H1 (cell line): Measurements from ENCODE around the gene RIT2.

Experiments used
- ATF2 ChIP-seq: IDR thresholded peaks from 2 replicates; pipeline ENCODE4 v1.6.1; 2012; ENCODE audit warnings: low read length, inconsistent platforms
- CEBPB ChIP-seq: IDR thresholded peaks from 2 replicates; pipeline ENCODE4 v1.6.1; 2012; ENCODE audit warnings: low read depth, low read length
- CREB1 ChIP-seq: IDR thresholded peaks from 2 replicates; pipeline ENCODE4 v1.6.1; 2012; ENCODE audit warnings: inconsistent platforms
- CTCF ChIP-seq, 3 experiments: IDR thresholded peaks; 1 replicate in 2 of 3; 2 replicates in 1 of 3; pipeline versions ENCODE4 v1.5.1 to v1.6.1; 2011; ENCODE audit warnings: low read length in 3 of 3, mild to moderate bottlenecking in 3 of 3, inconsistent platforms in 2 of 3, low read depth in 1 of 3, moderate library complexity in 1 of 3; ENCODE audit not compliant: insufficient read depth in 1 of 3; ENCODE audit errors: control extremely low read depth in 1 of 3
- EP300 ChIP-seq, 2 experiments: IDR thresholded peaks; 1 replicate in 1 of 2; 2 replicates in 1 of 2; pipeline ENCODE4 v1.6.1; 2011 to 2012; ENCODE audit warnings: low read depth in 2 of 2, low read length in 2 of 2, mild to moderate bottlenecking in 2 of 2, borderline replicate concordance in 1 of 2, inconsistent platforms in 1 of 2, moderate library complexity in 1 of 2
- NRF1 ChIP-seq: IDR thresholded peaks from 2 replicates; pipeline ENCODE4 v1.6.1; 2011; ENCODE audit warnings: mild to moderate bottlenecking, low read depth, low read length, improper control_type of control experiment
- PHF8 ChIP-seq: fragments of 200-600 bp; sonication (generic); conservative IDR thresholded peaks from 2 replicates; pipeline ENCODE4 v1.7.1; 2012; ENCODE audit warnings: low read depth, mild to moderate bottlenecking, inconsistent platforms, low read length, moderate library complexity
- POLR2A ChIP-seq, 2 experiments: IDR thresholded peaks; 1 replicate in 1 of 2; 2 replicates in 1 of 2; pipeline ENCODE4 v1.6.1; 2011; ENCODE audit warnings: low read depth in 2 of 2, low read length in 2 of 2, mild to moderate bottlenecking in 2 of 2; ENCODE audit errors: control extremely low read depth in 1 of 2
- RFX5 ChIP-seq: IDR thresholded peaks from 2 replicates; pipeline ENCODE4 v1.6.1; 2011; ENCODE audit warnings: low read depth, low read length, improper control_type of control experiment, borderline replicate concordance

GRCh38 chr18:42961298-42961697 is 154.2 kb downstream of the RIT2 start:
- TF ChIP-seq ATF2 = no peak
- no peak for TF ChIP-seq EP300 (IDR thresholded peaks at IDR 0.05; ENCODE audit: borderline replicate concordance in 1 of 2, low read depth in 2 of 2, low read length in 2 of 2)
- TF ChIP-seq CEBPB = no peak
- no peak for TF ChIP-seq PHF8
- no peak for TF ChIP-seq POLR2A (IDR thresholded peaks at IDR 0.05; ENCODE audit: control extremely low read depth in 1 of 2, low read depth in 2 of 2, low read length in 2 of 2)
- TF ChIP-seq NRF1 = no peak
- no peak for TF ChIP-seq CTCF (IDR thresholded peaks at IDR 0.05; ENCODE audit: control extremely low read depth in 1 of 3, insufficient read depth in 1 of 3, low read depth in 1 of 3, low read length in 3 of 3)
- TF ChIP-seq RFX5 = no peak
- TF ChIP-seq CREB1 = no peak
